Measurements from ENCODE around the gene CDKAL1.
"Not testable (repeated sequence)": the region's sequence is repeated elsewhere in the genome, so short reads cannot be mapped to it uniquely, and the experiment has no call there.

The CDKAL1 gene

GRCh38 chr6:20610636-20611370 is 76.5 kb downstream of the CDKAL1 start:
- no peaks in the 10 kb centered on the region for H3K36me3 ChIP-seq (ENCODE audit: insufficient read depth, low read length)
- no peak overlapping the region for H3K4me3 ChIP-seq (ENCODE audit: low read depth, low read length)
- no peaks in the 10 kb centered on the region for H3K4me1 ChIP-seq (ENCODE audit: control insufficient read depth, insufficient read depth, low read length, unreplicated experiment)
- no peaks in the 10 kb centered on the region for H3K79me2 ChIP-seq (ENCODE audit: control insufficient read depth, insufficient read depth, low read length, unreplicated experiment)
- H3K27ac ChIP-seq (ENCODE audit: low read depth, low read length) = no peak overlapping the region
- H2AFZ ChIP-seq (ENCODE audit: low read length, unreplicated experiment) = no peak overlapping the region
- no peaks in the 10 kb centered on the region for H3K27me3 ChIP-seq (ENCODE audit: insufficient read depth, low read length)

DNA sequence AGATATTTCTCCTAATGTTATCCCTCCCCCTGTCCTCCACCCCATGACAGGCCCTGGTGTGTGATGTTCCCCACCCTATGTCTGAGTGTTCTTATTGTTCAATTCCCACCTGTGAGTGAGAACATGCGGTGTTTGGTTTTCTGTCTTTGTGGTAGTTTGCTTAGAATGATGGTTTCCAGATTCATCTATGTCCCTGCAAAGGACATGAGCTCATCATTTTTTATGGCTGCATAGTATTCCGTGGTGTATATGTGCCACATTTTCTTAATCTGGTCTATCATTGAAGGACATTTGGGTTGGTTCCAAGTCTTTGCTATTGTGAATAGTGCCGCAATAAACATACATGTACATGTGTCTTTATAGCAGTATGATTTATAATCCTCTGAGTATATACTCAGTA is 83.3 kb downstream of the CDKAL1 start:
- not testable (repeated sequence) for H3K4me3 ChIP-seq (ENCODE audit: low read depth, low read length)
- peaks cover 20% of the 10 kb centered on the region for H3K4me1 ChIP-seq (ENCODE audit: control insufficient read depth, insufficient read depth, low read length, unreplicated experiment)

GRCh38 chr6:20620043-20620442 is 85.8 kb downstream of the CDKAL1 start:
- H2AFZ ChIP-seq (ENCODE audit: low read length, unreplicated experiment) = no peak overlapping the region
- peak overlapping the region; percentile 34; the same call in 1 of the 2 replicates for H3K4me3 ChIP-seq (ENCODE audit: low read depth, low read length)
- no peaks in the 10 kb centered on the region for H3K36me3 ChIP-seq (ENCODE audit: insufficient read depth, low read length)
- H3K27me3 ChIP-seq (ENCODE audit: insufficient read depth, low read length) = no peaks in the 10 kb centered on the region
- peaks cover 35% of the 10 kb centered on the region for H3K4me1 ChIP-seq (ENCODE audit: control insufficient read depth, insufficient read depth, low read length, unreplicated experiment)
- peak overlapping the region; percentile 39 for H3K27ac ChIP-seq (ENCODE audit: low read depth, low read length)
- H3K79me2 ChIP-seq (ENCODE audit: control insufficient read depth, insufficient read depth, low read length, unreplicated experiment) = no peaks in the 10 kb centered on the region

More for the DNA sequence above, 83.3 kb downstream of the CDKAL1 start:
- not testable (repeated sequence) for H3K27ac ChIP-seq (ENCODE audit: low read depth, low read length); H3K36me3 ChIP-seq (ENCODE audit: insufficient read depth, low read length); H3K27me3 ChIP-seq (ENCODE audit: insufficient read depth, low read length); H3K79me2 ChIP-seq (ENCODE audit: control insufficient read depth, insufficient read depth, low read length, unreplicated experiment); H2AFZ ChIP-seq (ENCODE audit: low read length, unreplicated experiment)

GRCh38 chr6:20623761-20624160 is 89.5 kb downstream of the CDKAL1 start:
- H3K4me3 ChIP-seq (ENCODE audit: low read depth, low read length) = no peak overlapping the region
- no peaks in the 10 kb centered on the region for H3K27me3 ChIP-seq (ENCODE audit: insufficient read depth, low read length)
- H3K4me1 ChIP-seq (ENCODE audit: control insufficient read depth, insufficient read depth, low read length, unreplicated experiment) = peaks cover 35% of the 10 kb centered on the region
- H3K79me2 ChIP-seq (ENCODE audit: control insufficient read depth, insufficient read depth, low read length, unreplicated experiment) = no peaks in the 10 kb centered on the region
- no peak overlapping the region for H3K27ac ChIP-seq (ENCODE audit: low read depth, low read length)
- H3K36me3 ChIP-seq (ENCODE audit: insufficient read depth, low read length) = no peaks in the 10 kb centered on the region
- no peak overlapping the region for H2AFZ ChIP-seq (ENCODE audit: low read length, unreplicated experiment)

DNA sequence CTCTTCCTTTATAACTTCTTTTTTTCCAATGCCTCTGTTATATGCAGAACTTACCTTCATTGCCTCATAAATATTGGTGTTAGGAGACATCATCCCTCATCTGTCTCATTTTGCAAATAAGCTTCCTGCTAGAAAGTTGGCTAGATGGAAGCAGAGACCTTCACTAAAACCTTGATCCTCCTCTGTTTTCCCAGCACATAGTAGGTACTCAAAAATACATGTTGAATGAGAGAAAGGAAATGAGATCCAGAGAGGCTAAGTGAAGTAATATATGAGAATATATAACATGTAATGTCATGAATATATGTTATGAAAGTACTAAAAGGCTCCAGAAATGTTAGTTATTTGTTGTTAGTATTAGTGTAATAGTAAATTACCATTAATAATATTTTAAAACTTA is 91.9 kb downstream of the CDKAL1 start:
- Histone ChIP-seq H3K27me3 (ENCODE audit: insufficient read depth, low read length) (no peaks in the 10 kb centered on the region), H3K4me3 (ENCODE audit: low read depth, low read length) (no peak overlapping the region), H3K36me3 (ENCODE audit: insufficient read depth, low read length) (no peaks in the 10 kb centered on the region), H3K79me2 (ENCODE audit: control insufficient read depth, insufficient read depth, low read length, unreplicated experiment) (no peaks in the 10 kb centered on the region), H2AFZ (ENCODE audit: low read length, unreplicated experiment) (no peak overlapping the region), H3K4me1 (ENCODE audit: control insufficient read depth, insufficient read depth, low read length, unreplicated experiment) (peaks cover 17% of the 10 kb centered on the region), H3K27ac (ENCODE audit: low read depth, low read length) (no peak overlapping the region)

GRCh38 chr6:20629509-20629908 is 95.3 kb downstream of the CDKAL1 start:
- H3K4me3 ChIP-seq (ENCODE audit: low read depth, low read length) = no peak overlapping the region
- H3K79me2 ChIP-seq (ENCODE audit: control insufficient read depth, insufficient read depth, low read length, unreplicated experiment) = no peaks in the 10 kb centered on the region
- H3K4me1 ChIP-seq (ENCODE audit: control insufficient read depth, insufficient read depth, low read length, unreplicated experiment) = no peaks in the 10 kb centered on the region
- no peaks in the 10 kb centered on the region for H3K36me3 ChIP-seq (ENCODE audit: insufficient read depth, low read length)
- H2AFZ ChIP-seq (ENCODE audit: low read length, unreplicated experiment) = no peak overlapping the region
- H3K27ac ChIP-seq (ENCODE audit: low read depth, low read length) = no peak overlapping the region
- no peaks in the 10 kb centered on the region for H3K27me3 ChIP-seq (ENCODE audit: insufficient read depth, low read length)

GRCh38 chr6:20630136-20630535 is 95.9 kb downstream of the CDKAL1 start:
- Histone ChIP-seq H3K36me3 (ENCODE audit: insufficient read depth, low read length) (no peaks in the 10 kb centered on the region), H2AFZ (ENCODE audit: low read length, unreplicated experiment) (no peak overlapping the region), H3K4me3 (ENCODE audit: low read depth, low read length) (no peak overlapping the region), H3K4me1 (ENCODE audit: control insufficient read depth, insufficient read depth, low read length, unreplicated experiment) (peaks cover under 1% of the 10 kb centered on the region), H3K79me2 (ENCODE audit: control insufficient read depth, insufficient read depth, low read length, unreplicated experiment) (no peaks in the 10 kb centered on the region), H3K27me3 (ENCODE audit: insufficient read depth, low read length) (no peaks in the 10 kb centered on the region), H3K27ac (ENCODE audit: low read depth, low read length) (no peak overlapping the region)

GRCh38 chr6:20630617-20631548 is 96.6 kb downstream of the CDKAL1 start:
- H3K36me3 ChIP-seq (ENCODE audit: insufficient read depth, low read length) = no peaks in the 10 kb centered on the region
- H3K4me3 ChIP-seq (ENCODE audit: low read depth, low read length) = no peak overlapping the region
- no peaks in the 10 kb centered on the region for H3K27me3 ChIP-seq (ENCODE audit: insufficient read depth, low read length)
- H3K27ac ChIP-seq (ENCODE audit: low read depth, low read length) = no peak overlapping the region
- no peaks in the 10 kb centered on the region for H3K79me2 ChIP-seq (ENCODE audit: control insufficient read depth, insufficient read depth, low read length, unreplicated experiment)
- peaks cover 3% of the 10 kb centered on the region for H3K4me1 ChIP-seq (ENCODE audit: control insufficient read depth, insufficient read depth, low read length, unreplicated experiment)
- H2AFZ ChIP-seq (ENCODE audit: low read length, unreplicated experiment) = no peak overlapping the region

- H2AFZ ChIP-seq (ENCODE audit: low read length, unreplicated experiment) = no peak overlapping the region
- H3K4me1 ChIP-seq (ENCODE audit: control insufficient read depth, insufficient read depth, low read length, unreplicated experiment) = peaks cover 3% of the 10 kb centered on the region
- no peaks in the 10 kb centered on the region for H3K79me2 ChIP-seq (ENCODE audit: control insufficient read depth, insufficient read depth, low read length, unreplicated experiment)
These were observed 97.3 kb downstream of the CDKAL1 start for GRCh38 chr6:20631549-20631924.

DNA sequence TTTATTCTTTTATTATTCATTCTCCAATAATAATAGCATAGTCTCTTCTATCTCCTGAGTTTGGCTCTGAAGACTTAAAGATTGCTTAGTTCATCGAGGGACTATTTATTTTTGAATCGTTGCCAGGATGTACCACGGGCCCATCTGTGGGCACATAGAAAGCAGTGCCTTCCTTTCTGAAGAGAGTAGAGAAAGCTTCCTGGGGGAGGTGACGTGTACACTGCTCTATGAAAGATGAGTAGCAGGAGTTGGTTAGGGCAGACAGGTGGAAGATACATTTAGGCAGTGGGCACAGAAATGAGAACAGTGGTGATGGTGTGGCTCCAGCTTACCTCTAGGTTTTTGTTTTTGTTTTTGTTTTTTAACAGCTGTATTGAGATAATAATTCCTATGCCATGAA is 98.4 kb downstream of the CDKAL1 start:
- Histone ChIP-seq H3K4me1 (ENCODE audit: control insufficient read depth, insufficient read depth, low read length, unreplicated experiment) (peaks cover 3% of the 10 kb centered on the region), H3K79me2 (ENCODE audit: control insufficient read depth, insufficient read depth, low read length, unreplicated experiment) (no peaks in the 10 kb centered on the region), H2AFZ (ENCODE audit: low read length, unreplicated experiment) (no peak overlapping the region), H3K36me3 (ENCODE audit: insufficient read depth, low read length) (no peaks in the 10 kb centered on the region), H3K27ac (ENCODE audit: low read depth, low read length) (no peak overlapping the region), H3K27me3 (ENCODE audit: insufficient read depth, low read length) (no peaks in the 10 kb centered on the region), H3K4me3 (ENCODE audit: low read depth, low read length) (no peak overlapping the region)

More at GRCh38 chr6:20631549-20631924, 97.3 kb downstream of the CDKAL1 start:
- Histone ChIP-seq H3K36me3 (ENCODE audit: insufficient read depth, low read length) (no peaks in the 10 kb centered on the region), H3K27ac (ENCODE audit: low read depth, low read length) (no peak overlapping the region), H3K27me3 (ENCODE audit: insufficient read depth, low read length) (no peaks in the 10 kb centered on the region), H3K4me3 (ENCODE audit: low read depth, low read length) (no peak overlapping the region)

Data from ACC112 (cell line).